B cell (primary cell): ENCODE results near the gene PDCD4. TPM values are rescaled to one million over a fixed set of nuclear protein-coding genes. Genes with fewer than 3 reads are reported as not detected.

Source experiments
- ATAC-seq: fragments of 200-7000 bp; cut with Tn5 transposase; one replicate; pipeline ENCODE4 v1.10.0; 2021; ENCODE audit warnings: low read depth, mild to moderate bottlenecking, moderate number of reproducible peaks, moderate library complexity
- CTCF ChIA-PET: fragments of 350-600 bp; sonication (Branson Sonifier 250); formaldehyde crosslinking; loops from one replicate; lab custom pipeline; 2021; ENCODE audit warnings: antibody characterized with exemption, inconsistent platforms; lab: Charles Lee
- POLR2A ChIA-PET: fragments of 350-600 bp; sonication (Branson Sonifier 250); formaldehyde crosslinking; loops from one replicate; lab custom pipeline; 2021; ENCODE audit warnings: antibody characterized with exemption; lab: Charles Lee
- DNase-seq: peaks from one replicate; pipeline ENCODE4 v3.0.0; 2013
- H2AFZ ChIP-seq: 2 replicates; pipeline ENCODE4 v1.6.1; 2012; ENCODE audit warnings: mild to moderate bottlenecking, low read depth, low read length; ENCODE audit not compliant: insufficient read depth, poor library complexity, severe bottlenecking
- H3K27ac ChIP-seq, 2 donors: 1 replicate in 1 of 2; 2 replicates in 1 of 2; pipeline ENCODE4 v1.5.1; 2012 to 2013; ENCODE audit warnings: low read length in 2 of 2, mild to moderate bottlenecking in 2 of 2, moderate library complexity in 1 of 2
- H3K27me3 ChIP-seq, 4 experiments: fragments of 200-600 bp in 1 of 4; sonication (generic) in 1 of 4; replicated peaks in 1 of 4; 1 replicate in 2 of 4; 2 replicates in 2 of 4; pipeline versions ENCODE4 v1.6.1 to v1.7.0; 2013 to 2016; ENCODE audit warnings: low read length in 3 of 4, mild to moderate bottlenecking in 2 of 4, mixed read lengths in 1 of 4, moderate library complexity in 1 of 4; ENCODE audit not compliant: insufficient read depth in 4 of 4, control insufficient read depth in 3 of 4; ENCODE audit errors: control extremely low read depth in 1 of 4
- H3K36me3 ChIP-seq, 2 experiments: replicated peaks in 1 of 2; 1 replicate in 1 of 2; 2 replicates in 1 of 2; pipeline versions ENCODE4 v1.6.1 to v1.7.1; 2013; ENCODE audit warnings: low read length in 1 of 2; ENCODE audit not compliant: insufficient read depth in 2 of 2, control insufficient read depth in 1 of 2; ENCODE audit errors: control extremely low read depth in 1 of 2, extremely low read depth in 1 of 2
- H3K4me1 ChIP-seq, 2 donors: fragments of 200-600 bp in 1 of 2; sonication (generic) in 1 of 2; 1 replicate in 1 of 2; 2 replicates in 1 of 2; pipeline versions ENCODE4 v1.5.1 to v1.6.1; 2013 to 2017; ENCODE audit warnings: low read length in 2 of 2; ENCODE audit not compliant: control insufficient read depth in 2 of 2, insufficient read depth in 2 of 2
- H3K4me2 ChIP-seq: replicated peaks from 2 replicates; pipeline ENCODE3; 2012; ENCODE audit warnings: mild to moderate bottlenecking, low read depth, low read length; ENCODE audit not compliant: poor library complexity, severe bottlenecking
- H3K4me3 ChIP-seq, 5 experiments: fragments of 200-600 bp in 1 of 5; sonication (generic) in 1 of 5; 1 replicate in 3 of 5; 2 replicates in 2 of 5; pipeline versions ENCODE4 v1.5.1 to v1.7.0; 2011 to 2016; ENCODE audit warnings: low read length in 4 of 5, mild to moderate bottlenecking in 4 of 5, low read depth in 2 of 5, control low read depth in 1 of 5, moderate library complexity in 1 of 5; ENCODE audit not compliant: insufficient read depth in 1 of 5; ENCODE audit errors: control extremely low read depth in 1 of 5, extremely low read depth in 1 of 5
- H3K79me2 ChIP-seq: fragments of 200-600 bp; sonication (generic); one replicate; pipeline ENCODE4 v1.6.0; 2016; ENCODE audit warnings: low read length; ENCODE audit not compliant: control insufficient read depth, insufficient read depth
- H3K9ac ChIP-seq: fragments of 200-600 bp; sonication (generic); 2 replicates; pipeline ENCODE4 v1.6.1; 2017; ENCODE audit warnings: mild to moderate bottlenecking, low read length, moderate library complexity
- H3K9me3 ChIP-seq, 3 donors: one replicate each; pipeline versions ENCODE4 v1.6.1 to v1.7.1; 2013; ENCODE audit warnings: low read length in 2 of 3; ENCODE audit not compliant: control insufficient read depth in 2 of 3, insufficient read depth in 1 of 3; ENCODE audit errors: control extremely low read depth in 1 of 3
- H4K20me1 ChIP-seq: 2 replicates; pipeline ENCODE4 v1.6.0; 2012; ENCODE audit warnings: mild to moderate bottlenecking, low read length; ENCODE audit not compliant: insufficient read depth, control insufficient read depth, poor library complexity, severe bottlenecking
- H3K27ac Mint-ChIP-seq: one replicate; pipeline ENCODE4 v1.8.0; 2021; ENCODE audit warnings: mixed read lengths
- H3K27me3 Mint-ChIP-seq: one replicate; pipeline ENCODE4 v1.8.0; 2021; ENCODE audit warnings: mixed read lengths
- H3K4me1 Mint-ChIP-seq: one replicate; pipeline ENCODE4 v1.8.0; 2021; ENCODE audit warnings: mixed read lengths
- H3K4me3 Mint-ChIP-seq: one replicate; pipeline ENCODE4 v1.8.0; 2021; ENCODE audit warnings: mixed read lengths
- H3K9me3 Mint-ChIP-seq: one replicate; pipeline ENCODE4 v1.8.0; 2022; ENCODE audit warnings: mixed read lengths; ENCODE audit not compliant: insufficient read depth
- CTCF ChIP-seq: fragments of 200-600 bp; IDR thresholded peaks from one replicate; pipeline ENCODE4 v1.8.0; 2022; ENCODE audit warnings: antibody characterized with exemption, mild to moderate bottlenecking
- EZH2 ChIP-seq: IDR thresholded peaks from 2 replicates; pipeline ENCODE4 v1.6.1; 2012; ENCODE audit warnings: borderline replicate concordance, low read depth, mild to moderate bottlenecking, moderate library complexity, low read length; ENCODE audit not compliant: insufficient read depth, poor library complexity, severe bottlenecking
- WGBS: methylation state at CpG from one replicate; pipeline ENCODE4 v1.1.5; 2013; ENCODE audit warnings: missing lambda C conversion rate; ENCODE audit not compliant: insufficient coverage; 5-methylcytosine and 5-hydroxymethylcytosine counted together
- intact Hi-C: fragments of 100-400 bp; cut with micrococcal nuclease; formaldehyde crosslinking; loops from one replicate; pipeline ENCODE4 v1.10.0; 2022
- polyA plus RNA-seq: library from polyadenylated mRNA; depleted of rRNA; stranded (reverse); fragments of >200 nt; gene quantifications from 2 replicates; pipeline ENCODE4 v1.2.3, GENCODE V29; 2012
- total RNA-seq, 2 donors: library from RNA; stranded (reverse); fragments of 120-200 nt in 1 of 2; gene quantifications; 1 replicate in 1 of 2; 2 replicates in 1 of 2; pipeline versions ENCODE4 v1.2.3 to v1.2.4, GENCODE V29; 2013 to 2022

PDCD4 gene
- total and polyA plus RNA-seq, 2 donors (not counting 1 experiment from before 2014, with no cell fraction given), result 33.9 to 169 TPM

GRCh38 chr10:110936757-110937156 is 65.0 kb downstream of the PDCD4 start:
- H3K4me1 ChIP-seq, result peaks cover 8 to 16% of the 10 kb centered on the region in 2 donors
- H3K4me1 Mint-ChIP-seq, result peaks cover 38% of the 10 kb centered on the region
- intact Hi-C loops, result no loop called here
- H3K4me3 Mint-ChIP-seq, result no peak overlapping the region
- H3K27ac ChIP-seq, result no peak overlapping the region
- no peaks in the 10 kb centered on the region for H3K27me3 Mint-ChIP-seq
- DNase-seq, result no peak
- H3K9ac ChIP-seq, result no peak overlapping the region
- no peak overlapping the region for H3K27ac Mint-ChIP-seq
- TF ChIP-seq EZH2 (no peak), CTCF (no peak)
- H3K4me2 ChIP-seq, result no peak overlapping the region
- no peak overlapping the region for H2AFZ ChIP-seq
- H3K36me3 ChIP-seq, result peaks cover 1 to 15% of the 10 kb centered on the region in 2 experiments
- ChIA-PET CTCF (no interaction called here), POLR2A (interaction anchor here (1.1 to 1.3 kb wide), 2 partner anchors 18 to 95 kb away, joined by 4 to 6 read pairs; partner anchors contain the start of gene BBIP1)
- peaks cover 99% of the 10 kb centered on the region for H3K79me2 ChIP-seq
- ATAC-seq, result no peak
- 99% methylated on average over 15 of the region's 18 CpGs for WGBS
- peaks cover 82% of the 10 kb centered on the region for H4K20me1 ChIP-seq
- H3K9me3 Mint-ChIP-seq, result peaks cover 2% of the 10 kb centered on the region
- no peaks in the 10 kb centered on the region for H3K27me3 ChIP-seq
- H3K9me3 ChIP-seq, result no peaks in the 10 kb centered on the region
- H3K4me3 ChIP-seq, result no peak overlapping the region

- Histone ChIP-seq H3K4me1 (peaks cover 6 to 15% of the 10 kb centered on the region in 2 donors), H3K79me2 (peaks cover 100% of the 10 kb centered on the region), H3K27ac (no peak overlapping the region), H2AFZ (no peak overlapping the region), H3K27me3 (no peaks in the 10 kb centered on the region), H3K4me2 (no peak overlapping the region), H3K9me3 (peaks cover 0 to 3% (median 0%) of the 10 kb centered on the region in 3 donors), H4K20me1 (peaks cover 87% of the 10 kb centered on the region), H3K36me3 (peaks cover 7 to 22% of the 10 kb centered on the region in 2 experiments), H3K9ac (no peak overlapping the region), H3K4me3 (no peak overlapping the region)
- H3K9me3 Mint-ChIP-seq, result peaks cover 2% of the 10 kb centered on the region
- no peaks in the 10 kb centered on the region for H3K27me3 Mint-ChIP-seq
- no CpG with 5 or more reads among the region's 4 CpGs for WGBS
- H3K4me1 Mint-ChIP-seq, result peaks cover 46% of the 10 kb centered on the region
- POLR2A ChIA-PET, result no interaction called here
- no peak overlapping the region for H3K4me3 Mint-ChIP-seq
- intact Hi-C loops, result no loop called here
- DNase-seq (no peak), ATAC-seq (no peak)
- TF ChIP-seq EZH2, result no peak
- no peak for TF ChIP-seq CTCF
- CTCF ChIA-PET, result no interaction called here
- no peak overlapping the region for H3K27ac Mint-ChIP-seq
Observed at GRCh38 chr10:110939419-110939818, 67.7 kb downstream of the PDCD4 start.
